WTC11 (cell line): ENCODE results near the gene SIRT2. TPM values are rescaled to one million over a fixed set of nuclear protein-coding genes. Genes with fewer than 3 reads are reported as not detected.

Experiments
- ATAC-seq: fragments of 200-7000 bp; cut with Tn5 transposase; 2 replicates; pipeline ENCODE4 v1.10.0; 2021; ENCODE audit warnings: mild to moderate bottlenecking, moderate library complexity
- CTCF ChIA-PET: fragments of 300-600 bp; sonication (Branson Sonifier 250); formaldehyde crosslinking; loops from one replicate; lab custom pipeline; 2021; ENCODE audit warnings: antibody characterized with exemption; lab: Charles Lee
- POLR2A ChIA-PET: fragments of 350-600 bp; sonication (Branson Sonifier 250); formaldehyde crosslinking; loops from one replicate; lab custom pipeline; 2021; ENCODE audit warnings: antibody characterized with exemption; lab: Charles Lee
- DNase-seq: peaks from one replicate; pipeline ENCODE4 v3.0.0; 2021; ENCODE audit warnings: low spot score
- H3K27ac Mint-ChIP-seq: 2 replicates; pipeline ENCODE4 v1.8.0; 2021; ENCODE audit warnings: mixed read lengths
- H3K27me3 Mint-ChIP-seq: 2 replicates; pipeline ENCODE4 v1.8.0; 2021; ENCODE audit warnings: low read depth, mild to moderate bottlenecking, moderate library complexity, mixed read lengths
- H3K36me3 Mint-ChIP-seq: 2 replicates; pipeline ENCODE4 v1.8.0; 2021; ENCODE audit warnings: mixed read lengths
- H3K4me1 Mint-ChIP-seq: 2 replicates; pipeline ENCODE4 v1.8.0; 2022; ENCODE audit warnings: mixed read lengths
- H3K4me3 Mint-ChIP-seq: 2 replicates; pipeline ENCODE4 v1.8.0; 2021; ENCODE audit warnings: mild to moderate bottlenecking, moderate library complexity, mixed read lengths
- H3K9me3 Mint-ChIP-seq: 2 replicates; pipeline ENCODE4 v1.8.0; 2021; ENCODE audit warnings: mixed read lengths
- FOXJ3 ChIP-seq: sonication (generic); formaldehyde crosslinking; IDR thresholded peaks from 2 replicates; pipeline ENCODE4 v1.9.0; 2021; ENCODE audit warnings: missing genetic modification reagents, mild to moderate bottlenecking, borderline replicate concordance
- JUN ChIP-seq: sonication (generic); formaldehyde crosslinking; IDR thresholded peaks from 2 replicates; pipeline ENCODE4 v1.8.0; 2023; ENCODE audit warnings: mild to moderate bottlenecking, missing genetic modification reagents
- NFE2L1 ChIP-seq: sonication (generic); formaldehyde crosslinking; IDR thresholded peaks from 2 replicates; pipeline ENCODE4 v1.8.1; 2023; ENCODE audit warnings: missing genetic modification reagents
- PRRX2 ChIP-seq: fragments of 250-450 bp; sonication (Bioruptor Pico); IDR thresholded peaks from 2 replicates; pipeline ENCODE4 v1.8.0; 2021; ENCODE audit warnings: mild to moderate bottlenecking
- SMAD3 ChIP-seq: sonication (generic); formaldehyde crosslinking; IDR thresholded peaks from 2 replicates; pipeline ENCODE4 v1.8.0; 2022; ENCODE audit warnings: missing genetic modification reagents, mild to moderate bottlenecking, borderline replicate concordance
- SOX15 ChIP-seq: fragments of 250-450 bp; sonication (Bioruptor Pico); IDR thresholded peaks from 2 replicates; pipeline ENCODE4 v1.9.0; 2021; ENCODE audit warnings: mild to moderate bottlenecking
- ZNF317 ChIP-seq: sonication (generic); formaldehyde crosslinking; IDR thresholded peaks from 2 replicates; pipeline ENCODE4 v1.8.1; 2023; ENCODE audit warnings: low read depth, mild to moderate bottlenecking, moderate library complexity, missing genetic modification reagents, borderline replicate concordance
- total RNA-seq: library from RNA; stranded (reverse); gene quantifications from 3 replicates; pipeline ENCODE4 v1.2.3, GENCODE V29; 2021
- TF ChIP-seq, protein P1 (sequence below): sonication (generic); formaldehyde crosslinking; IDR thresholded peaks from 2 replicates; pipeline ENCODE4 v1.8.1; 2023; ENCODE audit warnings: mild to moderate bottlenecking, missing genetic modification reagents
- TF ChIP-seq, protein P2 (sequence below): sonication (generic); formaldehyde crosslinking; IDR thresholded peaks from 2 replicates; pipeline ENCODE4 v1.8.1; 2023; ENCODE audit warnings: mild to moderate bottlenecking, missing genetic modification reagents
- TF ChIP-seq, protein P3 (sequence below): fragments of 250-450 bp; sonication (Bioruptor Pico); IDR thresholded peaks from 2 replicates; pipeline ENCODE4 v2.1.2; 2022; ENCODE audit warnings: mild to moderate bottlenecking, moderate library complexity
- TF ChIP-seq, protein P4 (sequence below): fragments of 250-450 bp; sonication (Bioruptor Pico); IDR thresholded peaks from 2 replicates; pipeline ENCODE4 v1.9.0; 2021; ENCODE audit warnings: mild to moderate bottlenecking, borderline replicate concordance
- TF ChIP-seq, protein P5 (sequence below): sonication (generic); formaldehyde crosslinking; IDR thresholded peaks from 2 replicates; pipeline ENCODE4 v1.8.0; 2022; ENCODE audit warnings: mild to moderate bottlenecking, missing genetic modification reagents
- TF ChIP-seq, protein P6 (sequence below): sonication (generic); formaldehyde crosslinking; IDR thresholded peaks from 2 replicates; pipeline ENCODE4 v1.8.0; 2022; ENCODE audit warnings: mild to moderate bottlenecking, missing genetic modification reagents
- TF ChIP-seq, protein P7 (sequence below): sonication (generic); formaldehyde crosslinking; conservative IDR thresholded peaks from 2 replicates; pipeline ENCODE4 v1.8.1; 2022; ENCODE audit warnings: mild to moderate bottlenecking, missing genetic modification reagents
- TF ChIP-seq, protein P8 (sequence below): sonication (generic); formaldehyde crosslinking; IDR thresholded peaks from 2 replicates; pipeline ENCODE4 v1.8.0; 2023; ENCODE audit warnings: missing genetic modification reagents

SIRT2 gene
- total RNA-seq, 1 experiment from 2014 or later, result 9.5 TPM

DNA sequence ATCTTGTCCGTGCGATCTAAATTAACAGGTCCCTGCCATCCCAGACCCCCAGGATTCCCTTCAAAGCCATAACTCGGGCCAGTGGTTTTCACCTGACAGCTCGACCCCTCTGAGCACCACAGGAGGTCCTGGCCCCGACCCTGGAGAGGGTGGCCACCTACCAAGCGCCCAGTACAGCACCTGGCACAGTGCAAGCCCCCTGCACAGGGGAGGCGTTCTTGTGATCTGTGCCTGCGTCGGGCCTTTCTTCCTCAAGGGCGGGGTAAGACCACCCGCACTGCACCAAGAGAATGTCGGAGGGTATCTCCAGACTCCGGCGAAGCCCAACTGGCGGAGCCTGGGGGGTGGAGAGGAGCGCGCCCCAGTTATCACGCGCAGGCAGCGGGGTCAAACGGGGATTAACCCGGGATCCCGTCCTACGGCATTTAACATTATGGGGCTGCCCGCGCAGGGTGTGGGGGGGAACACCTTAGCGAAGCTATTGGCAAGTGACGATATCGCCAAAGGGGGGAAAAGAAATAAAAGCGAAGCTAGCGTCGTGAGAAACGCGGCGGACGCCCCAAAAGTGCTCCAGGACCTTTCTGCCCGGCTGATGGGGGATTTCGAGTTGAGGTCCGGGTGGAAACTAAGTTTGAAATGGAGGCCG is 48.3 kb downstream of the SIRT2 start:
- peaks cover 33% of the 10 kb centered on the region for H3K36me3 Mint-ChIP-seq
- ChIA-PET CTCF (interaction anchor here (0.6 to 3.0 kb wide), 7 partner anchors 12 to 235 kb away, joined by 3 to 26 read pairs (median 5); partner anchors contain the start of genes FBXO17, MRPS12 and SARS2), POLR2A (interaction anchor here (0.9 to 2.2 kb wide), 4 partner anchors 9 to 79 kb away, joined by 3 to 7 read pairs (median 4); partner anchors contain the start of genes ECH1, MRPS12, NFKBIB and SARS2)
- no peak for ATAC-seq
- H3K27ac Mint-ChIP-seq, result peak overlapping the region; percentile 99
- peaks cover 3% of the 10 kb centered on the region for H3K27me3 Mint-ChIP-seq
- DNase-seq, result peak; percentile 51
- H3K4me1 Mint-ChIP-seq, result peaks cover 32% of the 10 kb centered on the region
- TF ChIP-seq, protein P1, sequence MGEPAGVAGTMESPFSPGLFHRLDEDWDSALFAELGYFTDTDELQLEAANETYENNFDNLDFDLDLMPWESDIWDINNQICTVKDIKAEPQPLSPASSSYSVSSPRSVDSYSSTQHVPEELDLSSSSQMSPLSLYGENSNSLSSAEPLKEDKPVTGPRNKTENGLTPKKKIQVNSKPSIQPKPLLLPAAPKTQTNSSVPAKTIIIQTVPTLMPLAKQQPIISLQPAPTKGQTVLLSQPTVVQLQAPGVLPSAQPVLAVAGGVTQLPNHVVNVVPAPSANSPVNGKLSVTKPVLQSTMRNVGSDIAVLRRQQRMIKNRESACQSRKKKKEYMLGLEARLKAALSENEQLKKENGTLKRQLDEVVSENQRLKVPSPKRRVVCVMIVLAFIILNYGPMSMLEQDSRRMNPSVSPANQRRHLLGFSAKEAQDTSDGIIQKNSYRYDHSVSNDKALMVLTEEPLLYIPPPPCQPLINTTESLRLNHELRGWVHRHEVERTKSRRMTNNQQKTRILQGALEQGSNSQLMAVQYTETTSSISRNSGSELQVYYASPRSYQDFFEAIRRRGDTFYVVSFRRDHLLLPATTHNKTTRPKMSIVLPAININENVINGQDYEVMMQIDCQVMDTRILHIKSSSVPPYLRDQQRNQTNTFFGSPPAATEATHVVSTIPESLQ (CRISPR knock-in tag), result no peak
- TF ChIP-seq, protein P2, sequence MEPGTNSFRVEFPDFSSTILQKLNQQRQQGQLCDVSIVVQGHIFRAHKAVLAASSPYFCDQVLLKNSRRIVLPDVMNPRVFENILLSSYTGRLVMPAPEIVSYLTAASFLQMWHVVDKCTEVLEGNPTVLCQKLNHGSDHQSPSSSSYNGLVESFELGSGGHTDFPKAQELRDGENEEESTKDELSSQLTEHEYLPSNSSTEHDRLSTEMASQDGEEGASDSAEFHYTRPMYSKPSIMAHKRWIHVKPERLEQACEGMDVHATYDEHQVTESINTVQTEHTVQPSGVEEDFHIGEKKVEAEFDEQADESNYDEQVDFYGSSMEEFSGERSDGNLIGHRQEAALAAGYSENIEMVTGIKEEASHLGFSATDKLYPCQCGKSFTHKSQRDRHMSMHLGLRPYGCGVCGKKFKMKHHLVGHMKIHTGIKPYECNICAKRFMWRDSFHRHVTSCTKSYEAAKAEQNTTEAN (CRISPR knock-in tag), result no peak
- TF ChIP-seq, protein P3, sequence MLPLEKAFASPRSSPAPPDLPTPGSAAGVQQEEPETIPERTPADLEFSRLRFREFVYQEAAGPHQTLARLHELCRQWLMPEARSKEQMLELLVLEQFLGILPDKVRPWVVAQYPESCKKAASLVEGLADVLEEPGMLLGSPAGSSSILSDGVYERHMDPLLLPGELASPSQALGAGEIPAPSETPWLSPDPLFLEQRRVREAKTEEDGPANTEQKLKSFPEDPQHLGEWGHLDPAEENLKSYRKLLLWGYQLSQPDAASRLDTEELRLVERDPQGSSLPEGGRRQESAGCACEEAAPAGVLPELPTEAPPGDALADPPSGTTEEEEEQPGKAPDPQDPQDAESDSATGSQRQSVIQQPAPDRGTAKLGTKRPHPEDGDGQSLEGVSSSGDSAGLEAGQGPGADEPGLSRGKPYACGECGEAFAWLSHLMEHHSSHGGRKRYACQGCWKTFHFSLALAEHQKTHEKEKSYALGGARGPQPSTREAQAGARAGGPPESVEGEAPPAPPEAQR (CRISPR knock-in tag), result no peak
- no peak for TF ChIP-seq PRRX2 (CRISPR knock-in tag)
- TF ChIP-seq, protein P4, sequence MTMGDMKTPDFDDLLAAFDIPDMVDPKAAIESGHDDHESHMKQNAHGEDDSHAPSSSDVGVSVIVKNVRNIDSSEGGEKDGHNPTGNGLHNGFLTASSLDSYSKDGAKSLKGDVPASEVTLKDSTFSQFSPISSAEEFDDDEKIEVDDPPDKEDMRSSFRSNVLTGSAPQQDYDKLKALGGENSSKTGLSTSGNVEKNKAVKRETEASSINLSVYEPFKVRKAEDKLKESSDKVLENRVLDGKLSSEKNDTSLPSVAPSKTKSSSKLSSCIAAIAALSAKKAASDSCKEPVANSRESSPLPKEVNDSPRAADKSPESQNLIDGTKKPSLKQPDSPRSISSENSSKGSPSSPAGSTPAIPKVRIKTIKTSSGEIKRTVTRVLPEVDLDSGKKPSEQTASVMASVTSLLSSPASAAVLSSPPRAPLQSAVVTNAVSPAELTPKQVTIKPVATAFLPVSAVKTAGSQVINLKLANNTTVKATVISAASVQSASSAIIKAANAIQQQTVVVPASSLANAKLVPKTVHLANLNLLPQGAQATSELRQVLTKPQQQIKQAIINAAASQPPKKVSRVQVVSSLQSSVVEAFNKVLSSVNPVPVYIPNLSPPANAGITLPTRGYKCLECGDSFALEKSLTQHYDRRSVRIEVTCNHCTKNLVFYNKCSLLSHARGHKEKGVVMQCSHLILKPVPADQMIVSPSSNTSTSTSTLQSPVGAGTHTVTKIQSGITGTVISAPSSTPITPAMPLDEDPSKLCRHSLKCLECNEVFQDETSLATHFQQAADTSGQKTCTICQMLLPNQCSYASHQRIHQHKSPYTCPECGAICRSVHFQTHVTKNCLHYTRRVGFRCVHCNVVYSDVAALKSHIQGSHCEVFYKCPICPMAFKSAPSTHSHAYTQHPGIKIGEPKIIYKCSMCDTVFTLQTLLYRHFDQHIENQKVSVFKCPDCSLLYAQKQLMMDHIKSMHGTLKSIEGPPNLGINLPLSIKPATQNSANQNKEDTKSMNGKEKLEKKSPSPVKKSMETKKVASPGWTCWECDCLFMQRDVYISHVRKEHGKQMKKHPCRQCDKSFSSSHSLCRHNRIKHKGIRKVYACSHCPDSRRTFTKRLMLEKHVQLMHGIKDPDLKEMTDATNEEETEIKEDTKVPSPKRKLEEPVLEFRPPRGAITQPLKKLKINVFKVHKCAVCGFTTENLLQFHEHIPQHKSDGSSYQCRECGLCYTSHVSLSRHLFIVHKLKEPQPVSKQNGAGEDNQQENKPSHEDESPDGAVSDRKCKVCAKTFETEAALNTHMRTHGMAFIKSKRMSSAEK (CRISPR knock-in tag), result no peak
- no peak for TF ChIP-seq ZNF317 (CRISPR knock-in tag)
- TF ChIP-seq NFE2L1 (CRISPR knock-in tag), result no peak
- TF ChIP-seq, protein P5, sequence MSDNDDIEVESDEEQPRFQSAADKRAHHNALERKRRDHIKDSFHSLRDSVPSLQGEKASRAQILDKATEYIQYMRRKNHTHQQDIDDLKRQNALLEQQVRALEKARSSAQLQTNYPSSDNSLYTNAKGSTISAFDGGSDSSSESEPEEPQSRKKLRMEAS (CRISPR knock-in tag), result no peak
- TF ChIP-seq, protein P6, sequence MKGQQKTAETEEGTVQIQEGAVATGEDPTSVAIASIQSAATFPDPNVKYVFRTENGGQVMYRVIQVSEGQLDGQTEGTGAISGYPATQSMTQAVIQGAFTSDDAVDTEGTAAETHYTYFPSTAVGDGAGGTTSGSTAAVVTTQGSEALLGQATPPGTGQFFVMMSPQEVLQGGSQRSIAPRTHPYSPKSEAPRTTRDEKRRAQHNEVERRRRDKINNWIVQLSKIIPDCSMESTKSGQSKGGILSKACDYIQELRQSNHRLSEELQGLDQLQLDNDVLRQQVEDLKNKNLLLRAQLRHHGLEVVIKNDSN, result no peak
- no peak for TF ChIP-seq JUN (CRISPR knock-in tag)
- TF ChIP-seq, protein P7, sequence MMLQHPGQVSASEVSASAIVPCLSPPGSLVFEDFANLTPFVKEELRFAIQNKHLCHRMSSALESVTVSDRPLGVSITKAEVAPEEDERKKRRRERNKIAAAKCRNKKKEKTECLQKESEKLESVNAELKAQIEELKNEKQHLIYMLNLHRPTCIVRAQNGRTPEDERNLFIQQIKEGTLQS (CRISPR knock-in tag), result no peak
- no peak for TF ChIP-seq FOXJ3 (CRISPR knock-in tag)
- TF ChIP-seq, protein P8, sequence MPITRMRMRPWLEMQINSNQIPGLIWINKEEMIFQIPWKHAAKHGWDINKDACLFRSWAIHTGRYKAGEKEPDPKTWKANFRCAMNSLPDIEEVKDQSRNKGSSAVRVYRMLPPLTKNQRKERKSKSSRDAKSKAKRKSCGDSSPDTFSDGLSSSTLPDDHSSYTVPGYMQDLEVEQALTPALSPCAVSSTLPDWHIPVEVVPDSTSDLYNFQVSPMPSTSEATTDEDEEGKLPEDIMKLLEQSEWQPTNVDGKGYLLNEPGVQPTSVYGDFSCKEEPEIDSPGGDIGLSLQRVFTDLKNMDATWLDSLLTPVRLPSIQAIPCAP (CRISPR knock-in tag), result no peak
- TF ChIP-seq SMAD3, result no peak
- TF ChIP-seq SOX15, result no peak
- peak overlapping the region; percentile 92 for H3K4me3 Mint-ChIP-seq
- peaks cover 4% of the 10 kb centered on the region; the same call in 1 of the 2 replicates for H3K9me3 Mint-ChIP-seq
